GM18868 (cell line): Measurements from ENCODE around the gene AUTS2.
"Not testable (repeated sequence)": the region's sequence is repeated elsewhere in the genome, so short reads cannot be mapped to it uniquely, and the experiment has no call there.

ENCODE experiments used
- ATAC-seq: cut with Tn5 transposase; IDR thresholded peaks from one replicate; pipeline ENCODE4 v1.9.1; 2021; ENCODE audit warnings: mild to moderate bottlenecking, moderate library complexity; ENCODE audit not compliant: unreplicated experiment

Gene AUTS2

DNA sequence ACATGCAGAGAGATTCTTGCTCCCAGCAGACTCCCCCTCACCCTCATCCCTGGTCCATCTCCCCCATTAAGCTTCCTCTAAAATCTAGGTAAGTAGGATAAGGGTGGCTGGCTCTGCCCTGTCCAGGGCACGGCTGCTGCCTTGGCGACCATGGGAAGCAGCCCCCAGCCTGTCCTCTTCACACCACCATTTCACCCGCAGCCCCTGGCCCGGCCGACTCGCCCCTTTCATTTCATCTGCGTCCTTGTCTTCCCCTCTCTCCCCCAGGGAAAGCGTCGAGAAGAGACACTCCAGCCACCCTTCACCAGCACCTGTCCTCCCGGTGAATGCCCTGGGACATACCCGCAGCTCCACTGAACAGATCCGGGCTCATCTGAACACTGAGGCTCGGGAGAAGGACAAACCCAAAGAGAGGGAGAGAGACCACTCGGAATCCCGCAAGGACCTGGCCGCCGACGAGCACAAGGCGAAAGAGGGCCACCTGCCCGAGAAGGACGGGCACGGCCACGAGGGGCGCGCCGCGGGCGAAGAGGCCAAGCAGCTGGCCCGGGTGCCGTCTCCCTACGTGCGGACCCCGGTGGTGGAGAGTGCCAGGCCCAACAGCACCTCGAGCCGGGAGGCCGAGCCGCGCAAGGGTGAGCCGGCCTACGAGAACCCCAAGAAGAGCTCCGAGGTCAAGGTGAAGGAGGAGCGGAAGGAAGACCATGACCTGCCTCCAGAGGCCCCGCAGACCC lies 1191.4 kb downstream of the AUTS2 start:
- ATAC-seq, result no peak

DNA sequence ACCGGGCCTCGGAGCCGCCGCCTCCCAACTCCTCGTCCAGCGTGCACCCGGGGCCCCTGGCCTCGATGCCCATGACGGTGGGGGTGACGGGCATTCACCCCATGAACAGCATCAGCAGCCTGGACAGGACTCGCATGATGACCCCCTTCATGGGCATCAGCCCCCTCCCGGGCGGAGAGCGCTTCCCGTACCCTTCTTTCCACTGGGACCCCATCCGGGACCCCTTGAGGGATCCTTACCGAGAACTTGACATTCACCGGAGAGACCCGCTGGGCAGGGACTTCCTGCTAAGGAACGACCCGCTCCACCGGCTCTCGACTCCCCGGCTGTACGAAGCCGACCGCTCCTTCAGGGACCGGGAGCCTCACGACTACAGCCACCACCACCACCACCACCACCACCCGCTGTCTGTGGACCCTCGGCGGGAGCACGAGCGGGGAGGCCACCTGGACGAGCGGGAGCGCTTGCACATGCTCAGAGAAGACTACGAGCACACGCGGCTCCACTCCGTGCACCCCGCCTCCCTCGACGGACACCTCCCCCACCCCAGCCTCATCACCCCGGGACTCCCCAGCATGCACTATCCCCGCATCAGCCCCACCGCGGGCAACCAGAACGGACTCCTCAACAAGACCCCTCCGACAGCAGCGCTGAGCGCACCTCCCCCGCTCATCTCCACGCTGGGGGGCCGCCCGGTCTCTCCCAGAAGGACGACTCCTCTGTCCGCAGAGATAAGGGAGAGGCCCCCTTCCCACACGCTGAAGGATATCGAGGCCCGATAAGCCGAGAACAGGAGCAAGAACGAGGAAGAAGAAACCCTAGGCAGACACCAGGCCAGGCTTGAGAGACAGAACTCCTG lies 1192.2 kb downstream of the AUTS2 start:
- ATAC-seq, result no peak

DNA sequence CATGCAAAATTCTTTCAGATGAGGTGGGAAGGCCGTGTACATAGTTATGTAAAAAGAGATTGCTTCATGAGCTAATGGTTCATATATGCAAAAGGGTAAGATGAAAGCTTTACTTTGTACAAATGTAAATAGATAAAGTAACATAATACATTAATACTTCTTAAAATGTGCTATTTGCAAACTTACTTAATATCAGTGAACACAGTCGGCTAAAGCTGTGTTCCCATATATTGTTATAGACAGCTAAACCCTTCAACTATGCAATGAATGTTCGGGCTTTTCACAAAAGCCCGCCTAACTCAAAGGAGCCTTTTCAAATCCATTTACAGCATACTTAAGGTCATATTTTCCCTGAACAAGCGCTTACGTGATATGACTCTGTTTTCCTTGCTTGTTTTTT lies 1193.1 kb downstream of the AUTS2 start:
- ATAC-seq, result no peak

DNA sequence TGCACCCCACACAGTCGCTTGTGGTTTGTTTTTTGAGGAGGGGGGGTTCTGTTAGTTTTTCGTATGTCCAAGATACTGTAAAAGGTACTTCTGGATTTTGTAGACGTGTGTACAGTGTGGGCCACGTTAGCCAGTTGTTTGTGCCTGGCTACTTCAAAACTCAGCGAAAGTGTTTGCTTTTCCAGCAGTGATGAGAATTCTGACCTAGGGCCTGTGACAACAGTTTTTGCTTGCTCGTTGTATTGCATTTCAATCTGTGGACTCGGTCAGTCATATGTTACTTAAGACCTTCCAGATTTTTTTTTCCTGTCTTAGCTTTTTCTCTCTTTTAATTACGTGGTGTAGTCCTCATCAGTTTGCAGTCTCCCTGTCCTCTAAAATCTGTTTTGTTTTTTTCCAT lies 1194.8 kb downstream of the AUTS2 start:
- no peak for ATAC-seq

DNA sequence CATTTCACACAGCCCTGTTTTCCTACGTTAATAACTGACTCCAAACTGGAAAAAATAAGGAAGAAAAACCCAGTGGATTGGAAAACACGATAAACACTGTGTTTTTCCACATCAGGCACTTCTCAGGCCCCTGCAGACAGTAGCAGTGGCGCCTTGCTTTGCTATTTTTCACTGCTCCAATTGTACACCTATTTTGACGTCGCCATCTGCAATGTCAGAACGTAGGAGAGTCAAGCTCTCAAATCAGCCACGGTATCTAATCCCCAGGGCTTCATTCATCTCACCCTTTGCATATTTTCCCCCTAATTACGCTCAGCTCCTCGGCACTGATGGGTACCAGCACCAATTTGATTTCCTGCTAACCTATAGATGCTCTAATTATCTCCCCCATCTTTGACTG lies 1195.5 kb downstream of the AUTS2 start:
- ATAC-seq, result no peak

DNA sequence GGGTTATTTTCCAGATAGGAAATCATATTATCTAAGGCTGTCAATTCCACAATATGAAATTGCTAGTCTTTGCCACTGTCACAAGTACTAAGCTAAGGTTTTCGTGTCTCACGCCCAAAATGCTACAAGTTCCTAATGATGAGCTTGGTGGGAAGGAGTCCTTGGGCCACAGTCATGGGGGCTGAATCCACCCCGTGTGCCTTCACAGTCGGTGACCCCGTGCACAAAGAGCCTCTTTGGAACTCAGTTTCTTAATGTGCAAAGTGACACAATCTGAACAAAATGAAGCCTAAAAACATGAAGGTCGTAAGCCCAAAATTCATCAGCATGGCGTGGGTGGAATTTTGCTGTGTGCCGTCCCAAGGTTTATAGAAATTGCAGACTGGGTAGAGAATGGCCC lies 1196.7 kb downstream of the AUTS2 start:
- no peak for ATAC-seq

DNA sequence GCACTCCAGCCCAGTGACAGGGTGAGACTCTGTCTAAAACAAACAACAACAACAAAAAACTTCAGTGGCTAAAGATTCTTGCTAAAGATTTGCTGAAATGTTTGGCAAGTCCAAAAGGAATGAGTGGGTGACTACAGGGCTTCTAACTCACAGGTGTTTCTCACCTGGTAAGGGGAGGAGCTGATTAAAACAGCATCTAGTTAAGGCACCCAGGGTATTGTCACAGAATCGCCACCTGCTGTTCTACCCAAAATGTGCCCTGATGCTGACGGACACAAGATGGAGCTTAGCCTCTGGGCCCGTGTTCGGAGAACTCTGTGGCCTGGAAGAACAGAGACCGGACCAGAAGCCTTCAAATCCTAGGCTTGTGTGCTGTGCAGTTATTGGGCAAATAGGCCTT lies 1197.7 kb downstream of the AUTS2 start:
- ATAC-seq, result no peak

DNA sequence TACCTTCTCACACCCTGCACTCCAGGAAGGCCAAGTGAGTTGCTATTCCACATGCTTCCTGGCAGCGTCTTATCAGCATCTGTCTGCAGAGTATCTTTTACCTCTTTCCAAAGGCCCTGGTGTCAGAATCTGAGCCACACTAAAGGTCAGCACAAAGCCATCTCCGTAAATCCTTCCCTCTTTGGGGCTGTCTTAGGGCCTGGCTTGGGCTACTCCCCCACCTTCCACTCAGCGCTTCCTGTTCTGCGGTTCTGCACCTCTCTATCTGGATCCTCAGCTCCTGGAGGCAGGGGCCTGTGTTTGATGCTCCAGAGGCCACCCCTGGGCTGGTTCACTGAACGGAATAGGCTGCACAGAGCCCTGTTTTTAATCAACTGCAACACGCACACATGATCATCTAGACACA lies 1198.8 kb downstream of the AUTS2 start:
- no peak for ATAC-seq

DNA sequence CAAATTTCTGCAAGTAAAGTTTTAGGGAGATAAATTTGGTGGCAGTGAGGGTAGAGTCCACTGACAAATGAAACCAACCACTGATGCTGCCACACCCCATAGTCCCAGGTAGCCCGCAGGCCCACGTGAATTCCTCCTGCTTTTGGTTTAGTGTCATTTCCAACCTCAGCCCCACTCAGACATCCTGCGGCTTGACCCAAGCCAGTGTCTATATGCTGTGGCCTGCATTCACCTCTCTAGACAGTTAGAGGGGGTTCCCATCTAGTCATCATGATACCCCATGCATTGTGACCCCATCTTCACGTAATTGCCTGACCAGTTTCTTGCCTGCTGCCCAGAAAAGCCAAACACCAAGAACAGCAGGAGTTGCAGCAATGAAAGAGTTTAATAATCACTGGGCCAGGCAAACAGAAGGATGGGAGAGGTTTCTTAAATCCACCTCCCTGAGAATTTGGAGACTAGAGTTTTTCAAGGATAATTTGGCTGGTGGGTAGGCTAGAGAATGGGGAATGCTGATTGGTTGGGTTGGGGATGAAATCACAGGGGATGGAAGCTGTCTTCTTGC lies 1201.6 kb downstream of the AUTS2 start:
- ATAC-seq, result no peak

DNA sequence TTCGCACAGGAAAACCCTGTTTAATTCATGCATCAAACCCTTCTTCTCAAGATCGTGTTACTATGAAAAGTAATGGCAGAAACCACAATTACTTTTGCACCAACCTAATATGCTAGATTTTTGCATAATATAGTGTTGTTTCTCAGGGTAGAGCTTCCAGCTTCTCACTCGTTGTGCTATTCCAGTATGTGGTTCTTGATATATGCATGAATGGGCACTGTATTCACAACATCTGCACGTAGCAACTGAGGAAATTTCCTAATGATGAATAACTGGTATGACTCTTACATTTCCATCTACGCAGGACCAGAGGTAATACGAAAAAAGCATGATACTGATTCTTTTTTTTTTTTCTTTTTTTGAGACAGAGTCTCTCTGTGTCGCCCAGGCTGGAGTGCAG lies 1207.1 kb downstream of the AUTS2 start:
- peak; percentile 89 for ATAC-seq

DNA sequence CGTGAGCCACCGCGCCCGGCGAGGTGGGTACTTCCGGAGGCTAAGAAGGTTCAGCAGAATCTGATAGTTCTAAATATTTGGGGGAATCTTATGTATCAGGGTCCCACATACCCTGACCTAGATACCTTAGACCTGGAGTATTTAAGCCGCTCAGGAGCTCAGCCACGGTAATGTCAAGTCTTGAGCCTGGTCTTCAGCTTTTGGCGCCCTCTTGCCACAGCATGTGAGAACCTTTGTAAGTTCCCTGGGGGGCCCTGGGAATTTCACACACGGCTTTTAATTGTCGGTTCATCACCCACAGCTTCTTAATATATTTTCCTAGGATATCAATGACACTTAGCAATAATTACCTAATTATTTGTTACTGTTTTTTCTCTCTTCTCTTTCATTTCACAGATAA lies 1209.4 kb downstream of the AUTS2 start:
- ATAC-seq, result no peak

DNA sequence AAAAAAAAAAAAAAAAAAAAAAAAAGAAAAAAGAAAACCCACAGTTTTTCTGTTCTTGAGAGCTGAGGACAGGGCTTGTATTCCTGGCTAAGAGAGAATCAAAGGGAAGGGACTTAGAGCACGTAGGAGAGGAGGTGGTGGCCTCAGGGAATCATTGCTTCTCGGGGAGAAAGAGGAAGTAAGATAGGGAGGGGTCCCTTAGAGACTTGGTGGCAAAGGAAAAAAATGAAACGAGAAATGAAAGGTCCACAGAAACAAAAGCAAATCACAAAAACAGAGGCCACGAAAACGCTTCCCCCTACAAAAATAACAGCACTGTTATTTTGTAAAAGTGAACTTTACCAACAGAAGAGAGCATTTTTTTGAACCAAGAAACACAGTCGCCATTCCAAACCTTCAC lies 1210.6 kb downstream of the AUTS2 start:
- ATAC-seq, result no peak

DNA sequence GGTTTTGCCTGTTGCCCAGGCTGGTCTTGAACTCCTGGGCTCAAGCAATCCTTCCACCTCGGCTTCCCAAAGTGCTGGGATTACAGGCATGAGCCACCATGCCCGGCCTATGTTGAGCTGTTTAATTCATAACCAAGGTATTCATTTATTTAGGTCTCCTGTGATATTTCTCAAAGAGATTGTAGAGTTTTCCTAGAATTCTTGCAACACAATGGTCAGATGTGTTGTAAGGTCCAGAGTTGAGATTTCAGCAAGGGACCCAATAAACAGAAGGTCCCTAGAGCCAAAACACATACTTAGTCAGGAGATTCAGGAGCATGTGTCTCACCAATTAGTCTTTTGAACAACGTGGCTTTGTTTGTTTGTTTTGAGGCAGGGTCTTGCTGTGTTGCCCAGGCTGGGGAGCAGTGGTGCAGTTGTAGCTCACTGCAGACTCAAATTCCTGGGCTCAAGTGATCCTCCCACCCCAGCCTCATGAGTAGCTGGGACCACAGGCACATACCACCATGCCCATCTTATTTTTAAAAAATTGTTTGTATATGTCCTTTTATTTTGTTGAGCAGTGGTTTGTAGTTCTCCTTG lies 1212.4 kb downstream of the AUTS2 start:
- ATAC-seq, result no peak

DNA sequence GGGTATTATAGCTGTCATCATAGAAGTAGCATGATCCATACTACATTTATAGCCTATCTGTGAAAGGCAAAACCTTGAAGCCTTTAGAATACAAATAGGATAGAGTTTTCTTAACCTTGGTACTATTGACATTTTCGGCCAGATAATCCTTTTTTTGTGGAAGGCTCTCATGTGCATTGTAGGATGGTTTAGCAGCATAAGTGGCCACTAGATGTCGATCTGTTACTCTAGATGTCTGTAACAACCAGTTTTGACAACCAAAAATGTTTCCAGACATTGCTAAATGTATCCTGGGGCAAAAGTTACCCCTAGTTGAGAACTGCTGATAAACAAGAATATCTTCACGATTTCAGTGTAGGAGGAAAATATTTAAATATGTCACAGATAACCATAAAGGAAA lies 1214.2 kb downstream of the AUTS2 start:
- no peak for ATAC-seq

DNA sequence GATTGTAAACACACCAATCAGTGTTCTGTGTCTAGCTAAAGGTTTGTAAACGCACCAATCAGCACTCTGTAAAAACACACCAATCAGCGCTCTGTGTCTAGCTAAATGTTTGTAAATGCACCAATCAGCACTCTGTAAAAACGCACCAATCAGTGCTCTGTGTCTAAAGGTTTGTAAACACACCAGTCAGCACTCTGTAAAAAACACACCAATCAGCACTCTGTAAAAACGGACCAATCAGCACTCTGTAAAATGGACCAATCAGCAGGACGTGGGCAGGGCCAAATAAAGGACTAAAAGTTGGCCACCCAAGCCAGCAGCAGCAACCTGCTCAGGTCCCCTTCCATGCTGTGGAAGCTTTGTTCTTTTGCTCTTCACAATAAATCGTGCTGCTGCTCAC lies 1224.2 kb downstream of the AUTS2 start:
- ATAC-seq, result not testable (repeated sequence)

DNA sequence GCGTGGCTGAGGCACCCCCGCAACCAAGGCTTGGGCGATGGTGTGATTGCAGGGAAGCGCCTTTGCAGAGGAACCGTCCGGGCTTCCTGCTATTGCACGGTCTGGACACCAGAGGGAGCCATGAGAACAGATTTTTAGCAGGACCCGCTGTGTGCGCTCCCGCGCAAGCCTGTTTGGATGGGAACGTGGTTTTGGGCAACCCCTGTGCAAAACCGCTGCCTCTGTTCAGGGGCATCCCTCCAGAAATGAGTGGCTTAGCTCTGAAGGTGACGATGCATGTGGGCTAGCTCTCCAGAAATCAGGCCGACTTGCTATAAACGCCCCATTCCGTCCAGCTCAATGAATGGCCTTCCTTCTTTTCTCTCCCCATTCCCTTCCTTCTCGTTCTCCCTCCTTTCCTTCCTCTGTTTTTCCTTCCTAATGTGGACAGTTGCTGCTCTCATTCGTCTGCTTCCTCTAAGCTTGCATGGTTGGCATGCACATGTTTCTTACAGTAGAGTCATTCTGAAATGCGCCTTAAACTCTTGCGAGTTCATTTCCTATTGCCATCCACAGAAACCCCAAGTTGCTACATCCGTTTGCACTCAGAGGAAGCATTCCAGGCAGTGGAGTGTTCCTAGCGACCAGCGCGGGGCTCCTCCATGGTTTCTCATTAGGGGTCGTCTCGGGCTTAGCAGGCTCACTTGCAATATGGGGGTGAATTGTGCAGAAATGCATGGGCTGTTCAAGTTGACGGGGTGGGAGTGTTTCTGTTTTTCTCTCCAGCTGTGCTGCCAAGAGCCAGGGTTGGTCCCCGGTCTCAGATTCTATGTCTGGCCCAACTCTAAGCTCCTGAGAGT lies 1231.2 kb downstream of the AUTS2 start:
- ATAC-seq, result peak; percentile 76

DNA sequence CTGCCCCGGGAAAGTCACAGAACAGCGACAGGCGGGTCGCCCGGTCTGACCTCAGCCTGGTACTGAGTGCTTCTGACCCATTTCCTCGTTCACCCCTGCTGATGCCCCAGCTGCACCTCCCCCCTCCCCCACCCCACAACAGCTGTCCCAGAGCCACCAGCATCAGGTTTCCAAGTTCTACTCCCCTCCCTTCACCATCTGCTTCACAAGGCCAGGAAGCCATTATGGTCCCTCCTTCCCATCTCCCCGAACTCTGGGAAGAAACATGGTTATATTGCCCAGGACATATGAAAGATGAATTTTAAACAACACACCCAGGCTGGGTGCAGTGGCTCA lies 1231.8 kb downstream of the AUTS2 start:
- no peak for ATAC-seq

DNA sequence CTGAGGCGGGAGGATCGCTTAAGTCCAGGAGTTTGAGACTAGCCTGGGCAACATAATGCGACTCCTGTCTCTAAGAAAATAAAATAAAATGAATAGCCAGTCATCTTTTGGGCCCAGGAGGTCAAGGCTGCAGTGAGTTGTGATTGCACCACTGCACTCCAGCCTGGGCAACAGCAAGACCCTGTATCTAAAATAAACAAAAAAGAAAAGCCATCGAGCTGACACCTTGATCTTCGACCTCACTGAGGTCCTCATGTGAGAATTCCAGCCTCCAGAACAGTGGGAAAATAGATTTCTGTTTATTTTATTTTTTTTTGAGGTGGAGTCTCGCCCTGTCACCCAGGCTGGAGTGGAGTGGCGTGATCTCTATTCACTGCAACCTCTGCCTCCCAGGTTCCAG lies 1232.2 kb downstream of the AUTS2 start:
- no peak for ATAC-seq

DNA sequence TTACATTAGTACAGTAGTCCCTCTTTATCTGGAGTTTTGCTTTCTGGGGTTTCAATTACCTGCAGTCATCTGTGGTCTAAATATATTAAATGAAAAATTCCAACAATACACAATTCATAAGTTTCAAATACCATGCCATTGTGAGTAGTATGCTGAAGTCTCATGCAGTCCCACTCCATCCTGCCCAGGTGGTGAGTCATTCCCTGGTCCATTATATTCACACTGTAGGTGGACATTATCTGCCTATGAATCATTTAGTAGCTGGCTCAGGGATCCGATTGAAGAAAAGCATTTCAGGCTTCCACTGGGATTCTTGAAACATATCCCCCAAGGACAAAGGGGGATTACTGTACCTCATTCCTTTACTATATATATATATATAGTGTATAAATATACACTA lies 1235.5 kb downstream of the AUTS2 start:
- ATAC-seq, result no peak

DNA sequence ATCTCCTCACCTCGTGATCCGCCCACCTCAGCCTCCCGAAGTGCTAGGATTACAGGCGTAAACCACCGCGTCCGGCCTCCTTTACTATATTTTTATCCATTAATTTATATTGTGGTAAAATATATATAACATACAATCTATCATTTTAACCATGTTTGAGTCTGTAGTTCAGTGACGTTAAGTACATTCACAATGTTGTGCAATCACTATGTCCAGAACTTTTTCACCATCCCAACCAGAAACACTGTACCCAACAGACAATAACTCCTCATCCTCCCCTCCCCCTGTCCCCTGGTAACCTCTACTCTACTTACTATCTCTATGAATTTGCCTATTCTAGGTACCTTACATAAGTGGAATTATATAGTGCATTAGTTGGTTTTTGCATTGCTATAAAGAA lies 1236.1 kb downstream of the AUTS2 start:
- ATAC-seq, result no peak

DNA sequence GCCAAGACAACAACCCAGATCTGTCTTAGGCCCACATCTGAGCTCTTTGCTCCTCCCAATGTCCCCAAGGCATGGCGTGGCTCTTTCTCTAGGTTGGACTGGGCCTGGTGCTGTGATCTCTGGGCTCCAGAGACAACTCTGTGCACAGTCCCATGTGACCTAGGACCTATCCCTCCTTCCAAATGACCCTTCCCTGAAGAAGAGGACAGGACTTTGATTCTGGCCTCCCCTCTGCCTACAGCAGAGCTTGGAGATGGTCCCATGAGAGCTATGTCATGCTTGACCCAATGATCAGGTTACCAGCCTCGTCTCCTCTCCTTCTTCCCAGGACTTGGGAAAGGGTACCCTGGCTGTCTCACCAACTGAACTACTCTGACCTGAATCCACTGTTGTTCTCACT lies 1237.4 kb downstream of the AUTS2 start:
- ATAC-seq, result no peak
